Activated T-helper 17 cell treated with anti-CD3 and anti-CD28 coated beads, Interleukin-2, amount 50 U/mL, for 72 hours (primary cell): Measurements from ENCODE around the gene COX4I1. TPM values are rescaled to one million over a fixed set of nuclear protein-coding genes. Genes with fewer than 3 reads are reported as not detected.

Source experiments
- ATAC-seq: fragments of 150-1000 bp; cut with Tn5 transposase; replicated peaks from 2 replicates; pipeline ENCODE4 v1.10.0; 2021; ENCODE audit warnings: mild to moderate bottlenecking, moderate library complexity
- H3K27ac Mint-ChIP-seq: one replicate; pipeline ENCODE4 v1.8.0; 2022; ENCODE audit warnings: mixed read lengths
- H3K27me3 Mint-ChIP-seq: one replicate; pipeline ENCODE4 v1.8.0; 2022; ENCODE audit warnings: mixed read lengths
- H3K36me3 Mint-ChIP-seq: one replicate; pipeline ENCODE4 v1.8.0; 2022; ENCODE audit warnings: low read depth, mild to moderate bottlenecking, mixed read lengths
- H3K4me1 Mint-ChIP-seq: one replicate; pipeline ENCODE4 v1.8.0; 2022; ENCODE audit warnings: mixed read lengths
- H3K4me3 Mint-ChIP-seq: one replicate; pipeline ENCODE4 v1.8.0; 2022; ENCODE audit warnings: mild to moderate bottlenecking, mixed read lengths
- H3K9me3 Mint-ChIP-seq: one replicate; pipeline ENCODE4 v1.8.0; 2022; ENCODE audit warnings: mixed read lengths
- total RNA-seq, 2 donors: library from RNA; stranded (reverse); gene quantifications; one replicate each; pipeline ENCODE4 v1.2.3, GENCODE V29; 2022

The COX4I1 gene
- 100 to 1,000 TPM; 415 to 467 TPM for total RNA-seq

- Mint-ChIP-seq H3K27me3 (no peaks in the 10 kb centered on the region), H3K4me1 (peaks cover 27% of the 10 kb centered on the region), H3K4me3 (peak within 1 kb of the TSS; percentile 86), H3K36me3 (peaks cover 71% of the 10 kb centered on the region), H3K9me3 (no peaks in the 10 kb centered on the region), H3K27ac (peak within 1 kb of the TSS; percentile 94)
- ATAC-seq = peak; percentile 94
These were observed at the start of gene COX4I1, which contains the start of gene EMC8 for GRCh38 chr16:85799497-85800320. Gene COX4I1 (plus strand): TSS chr16:85799695. CDS start chr16:85801206, 1,511 bp downstream. Gene EMC8 (minus strand): TSS chr16:85799544. CDS start chr16:85799295, 249 bp downstream.

- Mint-ChIP-seq H3K27ac (no peak overlapping the region), H3K36me3 (no peaks in the 10 kb centered on the region), H3K4me1 (no peaks in the 10 kb centered on the region), H3K27me3 (peaks cover 15% of the 10 kb centered on the region), H3K9me3 (no peaks in the 10 kb centered on the region), H3K4me3 (peak overlapping the region; percentile 68)
- no peak for ATAC-seq
These were observed 49.7 kb upstream of the COX4I1 start for GRCh38 chr16:85749771-85750145.

- peaks cover 15% of the 10 kb centered on the region for H3K27me3 Mint-ChIP-seq
- no peak for ATAC-seq
- no peaks in the 10 kb centered on the region for H3K36me3 Mint-ChIP-seq
- H3K4me1 Mint-ChIP-seq = no peaks in the 10 kb centered on the region
- no peaks in the 10 kb centered on the region for H3K9me3 Mint-ChIP-seq
- H3K27ac Mint-ChIP-seq = no peak overlapping the region
- peak overlapping the region; percentile 68 for H3K4me3 Mint-ChIP-seq
These were observed 49.2 kb upstream of the COX4I1 start for GRCh38 chr16:85750146-85750826.

- H3K27me3 Mint-ChIP-seq = peaks cover 15% of the 10 kb centered on the region
- H3K4me3 Mint-ChIP-seq = peak within 1 kb of the TSS; percentile 68
- ATAC-seq = peak; percentile 53
- no peaks in the 10 kb centered on the region for H3K9me3 Mint-ChIP-seq
- H3K36me3 Mint-ChIP-seq = no peaks in the 10 kb centered on the region
- H3K27ac Mint-ChIP-seq = no peak within 1 kb of the TSS
- no peaks in the 10 kb centered on the region for H3K4me1 Mint-ChIP-seq
These were observed 48.4 kb upstream of the COX4I1 start, which contains the start of gene C16orf74 for GRCh38 chr16:85750827-85751697. Gene C16orf74 (minus strand): TSS chr16:85751096. CDS start chr16:85735217, 15,879 bp downstream.

GRCh38 chr16:85751698-85752501, 47.6 kb upstream of the COX4I1 start:
- H3K4me3 Mint-ChIP-seq = peak overlapping the region; percentile 37
- H3K27ac Mint-ChIP-seq = no peak overlapping the region
- no peaks in the 10 kb centered on the region for H3K36me3 Mint-ChIP-seq
- H3K27me3 Mint-ChIP-seq = peaks cover 15% of the 10 kb centered on the region
- H3K4me1 Mint-ChIP-seq = no peaks in the 10 kb centered on the region
- no peaks in the 10 kb centered on the region for H3K9me3 Mint-ChIP-seq
- peak; percentile 66 for ATAC-seq

- Mint-ChIP-seq H3K4me3 (no peak overlapping the region), H3K27me3 (peaks cover 15% of the 10 kb centered on the region), H3K27ac (no peak overlapping the region), H3K36me3 (no peaks in the 10 kb centered on the region), H3K9me3 (no peaks in the 10 kb centered on the region), H3K4me1 (peaks cover 4% of the 10 kb centered on the region)
- ATAC-seq = no peak
These were observed 46.7 kb upstream of the COX4I1 start for GRCh38 chr16:85752511-85753420.

- Mint-ChIP-seq H3K4me3 (no peak overlapping the region), H3K9me3 (no peaks in the 10 kb centered on the region), H3K4me1 (peaks cover 4% of the 10 kb centered on the region), H3K27ac (no peak overlapping the region), H3K27me3 (peaks cover 13% of the 10 kb centered on the region), H3K36me3 (no peaks in the 10 kb centered on the region)
- no peak for ATAC-seq
These were observed 45.9 kb upstream of the COX4I1 start for GRCh38 chr16:85753559-85753958.

- Mint-ChIP-seq H3K4me1 (peaks cover 4% of the 10 kb centered on the region), H3K36me3 (no peaks in the 10 kb centered on the region), H3K4me3 (no peak overlapping the region), H3K27me3 (peaks cover 15% of the 10 kb centered on the region), H3K27ac (no peak overlapping the region), H3K9me3 (no peaks in the 10 kb centered on the region)
- ATAC-seq = no peak
These were observed 45.5 kb upstream of the COX4I1 start for GRCh38 chr16:85753976-85754375.

- Mint-ChIP-seq H3K4me1 (peaks cover 4% of the 10 kb centered on the region), H3K9me3 (no peaks in the 10 kb centered on the region), H3K36me3 (no peaks in the 10 kb centered on the region), H3K4me3 (no peak overlapping the region), H3K27me3 (peaks cover 19% of the 10 kb centered on the region), H3K27ac (no peak overlapping the region)
- ATAC-seq = no peak
These were observed 45.1 kb upstream of the COX4I1 start for GRCh38 chr16:85754413-85754812.

- H3K27me3 Mint-ChIP-seq = peaks cover 26% of the 10 kb centered on the region
- ATAC-seq = peak; percentile 36
- no peaks in the 10 kb centered on the region for H3K36me3 Mint-ChIP-seq
- no peak overlapping the region for H3K4me3 Mint-ChIP-seq
- H3K27ac Mint-ChIP-seq = no peak overlapping the region
- peaks cover 4% of the 10 kb centered on the region for H3K4me1 Mint-ChIP-seq
- H3K9me3 Mint-ChIP-seq = no peaks in the 10 kb centered on the region
These were observed 43.3 kb upstream of the COX4I1 start for GRCh38 chr16:85755929-85756768.

- H3K36me3 Mint-ChIP-seq = no peaks in the 10 kb centered on the region
- ATAC-seq = peak; percentile 82
These were observed 42.1 kb upstream of the COX4I1 start for GRCh38 chr16:85757341-85757822.

GRCh38 chr16:85759136-85759535, 40.4 kb upstream of the COX4I1 start:
- Mint-ChIP-seq H3K36me3 (no peaks in the 10 kb centered on the region), H3K4me3 (no peak overlapping the region), H3K9me3 (no peaks in the 10 kb centered on the region), H3K27me3 (peaks cover 22% of the 10 kb centered on the region), H3K27ac (no peak overlapping the region), H3K4me1 (peaks cover 4% of the 10 kb centered on the region)
- no peak for ATAC-seq

More at GRCh38 chr16:85757341-85757822, 42.1 kb upstream of the COX4I1 start:
- H3K4me1 Mint-ChIP-seq = peaks cover 4% of the 10 kb centered on the region
- H3K4me3 Mint-ChIP-seq = no peak overlapping the region
- H3K9me3 Mint-ChIP-seq = no peaks in the 10 kb centered on the region
- peaks cover 25% of the 10 kb centered on the region for H3K27me3 Mint-ChIP-seq
- no peak overlapping the region for H3K27ac Mint-ChIP-seq
